SJSA1 (cell line): ENCODE measurements around the gene CD79A. TPM values are rescaled to one million over a fixed set of nuclear protein-coding genes. Genes with fewer than 3 reads are reported as not detected.

Source experiments
- DNase-seq, 2 experiments: peaks; one replicate each; pipeline ENCODE4 v3.0.0-alpha.2; 2015 to 2020; ENCODE audit warnings: low spot score in 2 of 2, low read depth in 1 of 2
- H3K27ac ChIP-seq: fragments of 250-450 bp; sonication (Bioruptor Pico); 2 replicates; pipeline ENCODE4 v1.5.1; 2020; ENCODE audit warnings: mild to moderate bottlenecking, moderate library complexity
- H3K27me3 ChIP-seq: fragments of 250-450 bp; sonication (Bioruptor Pico); replicated peaks from 2 replicates; pipeline ENCODE4 v1.5.1; 2020; ENCODE audit warnings: mild to moderate bottlenecking, moderate library complexity
- H3K36me3 ChIP-seq: fragments of 250-450 bp; sonication (Bioruptor Pico); 2 replicates; pipeline ENCODE4 v1.5.1; 2020; ENCODE audit warnings: mild to moderate bottlenecking
- H3K4me1 ChIP-seq: fragments of 250-450 bp; sonication (Bioruptor Pico); replicated peaks from 2 replicates; pipeline ENCODE4 v1.6.1; 2021; ENCODE audit warnings: mild to moderate bottlenecking
- H3K4me3 ChIP-seq: fragments of 250-450 bp; sonication (Bioruptor Pico); 2 replicates; pipeline ENCODE4 v1.5.1; 2020; ENCODE audit warnings: mild to moderate bottlenecking
- H3K9me3 ChIP-seq: fragments of 250-450 bp; sonication (Bioruptor Pico); replicated peaks from 2 replicates; pipeline ENCODE4 v1.5.1; 2020; ENCODE audit warnings: mild to moderate bottlenecking
- total RNA-seq: library from RNA; depleted of rRNA; stranded (reverse); fragments of >200 nt; shearing (Covaris generic); gene quantifications from 2 replicates; pipeline ENCODE4 v1.2.3, GENCODE V29; 2014

CD79A gene
- total RNA-seq, 1 experiment from 2014 or later = 0.24 TPM

DNA sequence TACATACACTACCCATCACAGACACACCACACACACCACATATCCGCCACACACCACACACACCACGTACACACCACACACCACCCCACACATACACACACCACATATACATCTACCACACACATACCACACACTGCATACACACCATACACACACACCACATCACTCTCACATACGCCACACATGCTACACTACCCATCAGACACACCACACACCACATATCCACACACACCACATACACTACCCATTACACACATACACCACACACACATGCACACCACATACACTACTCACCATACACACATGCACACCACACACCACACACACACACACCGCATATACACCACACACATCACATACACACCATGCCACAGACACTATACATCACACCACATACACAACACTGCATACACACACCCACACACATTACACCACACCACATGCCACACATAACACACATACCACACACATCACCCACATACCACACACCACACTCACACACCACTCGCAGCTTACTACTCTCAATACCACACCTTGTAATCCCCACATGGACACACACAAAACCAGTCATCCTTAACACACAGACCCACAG is 41.7 kb downstream of the CD79A start:
- Histone ChIP-seq H3K9me3 (no peaks in the 10 kb centered on the region), H3K27me3 (peaks cover 53% of the 10 kb centered on the region), H3K4me1 (peaks cover 3% of the 10 kb centered on the region; the same call in 1 of the 2 replicates), H3K36me3 (no peaks in the 10 kb centered on the region), H3K27ac (no peak overlapping the region), H3K4me3 (no peak overlapping the region)
- no peak for DNase-seq

DNA sequence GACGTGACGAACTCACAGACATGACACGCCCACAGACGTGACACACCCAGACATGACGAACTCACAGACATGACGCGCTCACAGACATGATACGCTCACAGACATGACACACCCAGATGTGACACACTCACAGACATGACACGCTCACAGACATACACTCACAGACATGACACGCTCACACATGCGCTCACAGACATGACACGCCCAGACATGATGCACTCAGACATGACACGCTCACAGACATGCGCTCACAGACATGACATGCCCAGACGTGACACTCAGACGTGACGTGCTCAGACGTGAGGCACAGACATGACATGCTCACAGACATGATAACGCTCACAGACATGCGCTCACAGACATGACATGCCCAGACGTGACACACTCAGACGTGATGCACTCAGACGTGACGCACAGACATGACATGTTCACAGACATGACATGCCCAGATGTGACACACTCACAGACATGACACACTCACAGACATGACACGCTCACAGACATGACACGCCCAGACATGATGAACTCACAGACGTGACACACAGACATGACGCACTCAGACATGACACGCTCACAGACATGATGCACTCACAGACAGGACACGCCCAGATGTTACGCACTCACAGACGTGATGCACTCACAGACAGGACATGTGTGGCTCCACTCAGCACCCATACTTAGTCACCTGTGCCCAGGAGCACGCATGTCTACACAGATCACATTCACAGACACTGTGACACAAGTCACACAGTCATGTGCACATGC is 43.1 kb downstream of the CD79A start:
- H3K9me3 ChIP-seq = no peaks in the 10 kb centered on the region
- peaks cover 3% of the 10 kb centered on the region; the same call in 1 of the 2 replicates for H3K4me1 ChIP-seq
- no peak overlapping the region for H3K4me3 ChIP-seq
- no peaks in the 10 kb centered on the region for H3K36me3 ChIP-seq
- no peak for DNase-seq
- H3K27me3 ChIP-seq = peaks cover 50% of the 10 kb centered on the region
- no peak overlapping the region for H3K27ac ChIP-seq

DNA sequence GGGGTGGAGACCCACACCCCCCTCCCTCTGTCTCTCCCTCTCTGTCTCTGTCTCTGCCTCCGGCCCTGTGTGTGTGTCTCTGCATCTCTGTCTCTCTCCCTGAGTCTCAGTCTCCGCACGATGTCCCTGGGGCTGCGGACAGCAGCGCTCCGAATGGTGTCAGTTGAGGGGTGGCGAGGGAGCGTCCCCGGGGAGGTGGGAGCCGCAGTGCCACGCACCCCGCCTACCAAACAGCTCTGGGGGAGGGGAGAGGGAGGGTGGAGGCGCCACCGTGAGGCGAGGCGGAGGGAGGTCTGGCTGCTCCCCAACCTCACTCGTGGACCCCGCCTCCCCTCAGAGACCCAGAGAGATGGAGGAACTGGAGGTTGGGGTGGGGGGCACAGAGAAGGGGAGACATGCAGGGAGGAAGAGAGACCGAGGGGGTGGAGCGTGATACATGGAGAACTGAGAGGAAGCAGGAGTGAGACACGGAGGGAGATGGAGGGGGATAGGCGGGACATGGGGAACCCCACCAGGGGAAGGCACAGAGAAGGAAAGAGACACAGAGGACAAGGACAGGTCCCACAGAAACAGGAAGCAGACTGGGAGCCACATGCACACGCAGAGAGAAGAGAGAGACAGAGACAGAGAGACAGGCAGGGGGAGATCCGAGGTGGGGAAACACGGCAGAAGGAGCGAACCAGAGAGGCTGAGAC is 44.0 kb downstream of the CD79A start:
- Histone ChIP-seq H3K27me3 (peaks cover 44% of the 10 kb centered on the region), H3K36me3 (no peaks in the 10 kb centered on the region), H3K4me1 (no peaks in the 10 kb centered on the region), H3K9me3 (no peaks in the 10 kb centered on the region), H3K4me3 (no peak overlapping the region), H3K27ac (no peak overlapping the region)
- DNase-seq = no peak

DNA sequence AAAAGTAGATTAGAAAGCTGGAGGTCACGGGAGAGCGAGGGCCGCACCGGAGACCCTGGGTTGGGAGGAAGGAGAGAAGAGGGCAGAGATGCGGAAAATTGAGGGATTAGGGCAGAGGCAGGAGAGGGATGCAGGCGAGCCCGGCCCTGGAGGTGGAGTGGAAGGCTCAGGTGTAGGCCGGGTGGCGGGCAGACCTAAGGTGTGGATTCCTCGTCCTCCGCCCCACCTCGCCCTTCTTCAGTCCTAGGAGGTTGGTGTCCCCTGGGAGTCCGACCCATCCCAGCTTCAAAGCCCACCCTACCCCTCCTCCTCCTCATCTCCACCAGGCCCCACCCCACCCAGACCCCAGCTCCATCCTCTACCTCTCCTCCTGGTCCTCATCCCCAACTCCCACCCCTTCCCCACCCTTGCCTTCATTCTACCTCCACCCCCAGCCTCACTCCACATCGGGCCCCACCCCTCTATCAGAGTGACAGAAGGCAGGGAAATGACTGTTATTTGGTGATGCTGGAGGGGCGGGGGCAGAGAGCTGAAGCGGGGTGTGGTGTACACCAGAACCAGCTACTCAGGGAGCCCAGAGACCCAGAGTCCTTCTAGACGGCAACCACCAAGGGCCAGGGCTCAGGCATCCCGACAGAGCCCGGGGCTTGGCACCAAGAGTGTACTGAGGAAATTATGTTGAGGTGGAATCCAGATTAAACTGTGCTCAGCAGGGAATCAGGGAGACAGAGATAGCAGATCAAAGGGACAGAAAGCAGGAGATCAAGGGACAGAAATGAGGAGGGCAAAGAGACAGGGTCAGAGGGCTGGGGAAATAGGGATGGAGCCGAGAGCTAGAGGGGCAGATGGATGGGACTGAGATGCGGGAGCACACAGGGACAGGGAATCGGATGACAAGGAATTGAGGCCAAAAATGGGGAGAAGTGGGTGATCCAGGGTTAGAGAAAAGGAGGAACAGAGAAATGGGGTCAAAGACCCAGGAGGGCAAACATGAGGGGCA is 44.8 kb downstream of the CD79A start:
- Histone ChIP-seq H3K9me3 (no peaks in the 10 kb centered on the region), H3K27me3 (peaks cover 42% of the 10 kb centered on the region), H3K4me3 (no peak overlapping the region)

DNA sequence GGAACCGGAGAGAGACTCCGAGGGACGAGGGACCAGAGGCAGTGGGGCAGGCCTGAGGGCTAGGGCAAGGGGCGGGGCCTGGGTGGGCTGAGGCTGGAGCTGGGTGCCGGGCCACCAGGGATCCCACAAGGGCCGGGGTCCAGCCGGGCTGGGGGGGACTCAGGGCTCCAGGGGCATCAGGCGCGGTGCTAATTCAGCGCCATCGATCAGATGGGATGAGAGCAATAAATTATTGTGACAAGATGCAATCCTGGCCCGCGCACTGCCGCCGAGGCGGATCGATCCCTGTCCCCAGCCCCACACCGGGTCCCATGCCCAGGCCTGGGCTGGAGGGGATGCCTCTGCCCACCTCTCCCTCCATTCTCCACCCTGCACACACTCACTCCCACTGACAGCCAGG is 45.5 kb downstream of the CD79A start:
- H3K27me3 ChIP-seq = peaks cover 46% of the 10 kb centered on the region
- H3K4me1 ChIP-seq = no peaks in the 10 kb centered on the region
- DNase-seq = no peak
- H3K4me3 ChIP-seq = no peak overlapping the region
- no peaks in the 10 kb centered on the region for H3K9me3 ChIP-seq
- no peaks in the 10 kb centered on the region for H3K36me3 ChIP-seq
- no peak overlapping the region for H3K27ac ChIP-seq

More for the DNA sequence above, 44.8 kb downstream of the CD79A start:
- no peaks in the 10 kb centered on the region for H3K4me1 ChIP-seq
- H3K27ac ChIP-seq = no peak overlapping the region
- H3K36me3 ChIP-seq = no peaks in the 10 kb centered on the region
- DNase-seq = no peak

DNA sequence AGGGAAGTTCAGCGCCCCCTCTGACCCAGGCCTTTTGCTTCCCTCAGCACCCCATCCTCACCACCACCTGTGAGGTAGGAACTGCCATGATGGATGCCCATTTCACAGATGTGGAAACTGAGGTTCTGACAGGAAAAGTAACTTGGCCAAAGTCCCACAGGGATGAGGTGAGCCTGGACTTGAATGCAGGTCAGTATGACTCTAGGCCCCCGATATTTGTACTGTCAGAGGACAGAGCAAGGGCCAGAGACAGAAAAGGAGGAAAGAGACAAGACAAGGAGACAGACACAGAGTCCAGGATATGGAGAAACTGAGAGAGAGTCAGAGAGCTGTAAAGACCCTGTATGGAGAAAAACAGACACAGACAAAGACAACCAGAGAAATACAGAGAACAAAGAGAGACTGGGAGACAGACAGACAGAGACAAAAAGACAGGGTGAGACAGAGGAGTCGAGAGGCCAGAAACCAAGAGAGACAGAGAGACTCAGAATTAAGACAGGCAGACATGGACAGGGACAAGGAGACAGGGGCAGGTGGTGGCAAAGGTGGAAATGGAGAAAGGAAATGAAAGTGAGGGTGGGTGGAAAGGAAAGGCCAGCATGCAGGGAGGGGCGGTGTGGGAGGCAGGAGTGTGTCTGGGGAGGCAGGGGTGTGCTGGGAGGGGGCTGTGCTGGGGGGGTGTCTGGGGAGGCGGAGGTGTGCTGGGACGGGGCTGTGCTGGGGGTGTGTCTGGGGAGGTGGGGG is 46.1 kb downstream of the CD79A start:
- Histone ChIP-seq H3K27ac (no peak overlapping the region), H3K36me3 (no peaks in the 10 kb centered on the region), H3K27me3 (peaks cover 49% of the 10 kb centered on the region), H3K4me1 (no peaks in the 10 kb centered on the region), H3K4me3 (no peak overlapping the region), H3K9me3 (no peaks in the 10 kb centered on the region)
- DNase-seq = no peak

DNA sequence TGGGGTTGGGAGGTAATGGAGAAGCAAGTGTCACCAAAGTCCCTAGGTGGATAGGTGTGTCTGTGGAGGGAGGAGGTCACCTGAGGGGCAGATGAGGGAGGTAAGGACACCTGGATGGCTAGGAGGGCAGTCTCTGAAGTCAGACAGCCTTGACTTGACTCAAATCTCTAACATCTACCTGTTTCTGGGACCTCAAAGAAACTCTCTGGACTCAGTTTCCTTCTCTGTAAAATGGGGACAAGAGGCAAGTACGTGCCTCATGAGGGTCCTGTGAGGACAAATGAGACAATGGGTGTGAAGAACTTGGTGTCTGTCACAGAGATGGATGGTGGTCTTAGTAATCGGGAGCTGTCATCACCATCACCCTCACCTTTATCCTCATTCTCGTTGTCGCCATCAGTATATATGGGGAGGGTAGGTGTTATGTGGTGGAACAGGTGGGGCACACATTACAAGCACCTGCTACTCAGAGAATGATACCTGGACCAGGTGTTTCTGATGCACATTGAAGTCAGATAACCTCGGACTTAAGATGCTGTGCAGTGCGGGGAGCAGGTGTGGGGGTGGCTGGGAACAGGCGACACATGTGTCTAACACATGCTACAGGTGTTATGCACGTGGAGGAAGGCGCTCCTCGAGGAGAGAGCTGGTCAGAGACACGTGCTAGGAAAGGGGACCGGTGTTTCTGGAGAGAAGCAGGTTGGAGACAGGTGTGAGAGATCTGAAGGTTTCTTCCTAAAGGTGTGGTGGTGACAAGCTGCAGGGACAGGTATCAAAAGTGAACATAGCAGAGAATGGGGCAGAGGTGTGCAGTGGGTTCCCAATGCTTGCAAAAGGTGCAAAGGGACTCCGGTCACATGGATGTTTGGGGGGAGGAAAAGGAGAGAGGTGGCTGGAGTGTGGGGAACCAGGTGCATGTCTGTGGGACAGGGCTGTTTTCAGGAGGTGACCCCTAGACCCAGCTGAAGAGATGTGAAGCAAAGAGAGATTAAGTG is 47.4 kb downstream of the CD79A start:
- no peak for DNase-seq
- no peaks in the 10 kb centered on the region for H3K4me1 ChIP-seq
- no peaks in the 10 kb centered on the region for H3K9me3 ChIP-seq
- H3K27ac ChIP-seq = no peak overlapping the region
- H3K36me3 ChIP-seq = no peaks in the 10 kb centered on the region
- H3K4me3 ChIP-seq = no peak overlapping the region
- peaks cover 60% of the 10 kb centered on the region for H3K27me3 ChIP-seq

DNA sequence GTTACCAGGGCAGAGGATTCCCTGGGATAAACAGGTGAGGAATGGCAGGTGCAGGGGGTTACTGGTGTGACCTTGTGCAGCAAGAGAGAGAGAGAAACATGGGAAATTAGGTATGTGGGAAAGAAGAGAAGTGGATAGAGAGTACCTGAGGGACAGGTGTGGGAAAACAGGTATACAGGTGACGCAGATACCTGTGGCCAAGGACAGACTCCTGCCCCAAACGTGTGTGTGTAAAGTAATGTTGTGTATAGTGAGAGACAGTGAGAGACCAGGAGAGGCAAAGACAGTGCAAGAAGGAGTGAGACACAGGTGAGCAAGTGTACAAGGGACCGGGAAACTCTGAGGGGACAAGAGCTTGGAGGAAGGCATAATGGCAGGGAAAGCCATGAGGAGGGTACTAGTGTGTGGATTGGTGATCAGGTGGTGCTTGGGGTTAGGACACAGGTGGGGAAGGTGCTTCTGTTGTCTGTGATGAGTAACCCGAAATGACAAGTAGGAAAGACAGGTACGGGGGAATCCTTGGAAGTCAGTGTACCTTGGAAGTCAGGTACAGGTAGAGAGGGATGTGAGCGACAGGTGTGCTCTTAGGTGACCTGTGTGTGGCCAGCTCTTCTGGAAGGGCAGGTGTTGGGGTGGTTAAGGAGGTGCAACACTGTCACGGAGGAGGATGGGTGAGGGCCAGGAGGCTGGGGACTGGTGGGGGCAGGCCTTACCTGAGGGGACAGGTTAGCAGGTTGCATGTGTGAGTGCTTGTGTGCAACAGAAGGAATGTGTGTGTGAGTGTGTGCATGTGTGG is 48.3 kb downstream of the CD79A start:
- Histone ChIP-seq H3K9me3 (no peaks in the 10 kb centered on the region), H3K4me3 (no peak overlapping the region), H3K36me3 (no peaks in the 10 kb centered on the region), H3K4me1 (no peaks in the 10 kb centered on the region), H3K27ac (no peak overlapping the region), H3K27me3 (peaks cover 69% of the 10 kb centered on the region)
- no peak for DNase-seq

DNA sequence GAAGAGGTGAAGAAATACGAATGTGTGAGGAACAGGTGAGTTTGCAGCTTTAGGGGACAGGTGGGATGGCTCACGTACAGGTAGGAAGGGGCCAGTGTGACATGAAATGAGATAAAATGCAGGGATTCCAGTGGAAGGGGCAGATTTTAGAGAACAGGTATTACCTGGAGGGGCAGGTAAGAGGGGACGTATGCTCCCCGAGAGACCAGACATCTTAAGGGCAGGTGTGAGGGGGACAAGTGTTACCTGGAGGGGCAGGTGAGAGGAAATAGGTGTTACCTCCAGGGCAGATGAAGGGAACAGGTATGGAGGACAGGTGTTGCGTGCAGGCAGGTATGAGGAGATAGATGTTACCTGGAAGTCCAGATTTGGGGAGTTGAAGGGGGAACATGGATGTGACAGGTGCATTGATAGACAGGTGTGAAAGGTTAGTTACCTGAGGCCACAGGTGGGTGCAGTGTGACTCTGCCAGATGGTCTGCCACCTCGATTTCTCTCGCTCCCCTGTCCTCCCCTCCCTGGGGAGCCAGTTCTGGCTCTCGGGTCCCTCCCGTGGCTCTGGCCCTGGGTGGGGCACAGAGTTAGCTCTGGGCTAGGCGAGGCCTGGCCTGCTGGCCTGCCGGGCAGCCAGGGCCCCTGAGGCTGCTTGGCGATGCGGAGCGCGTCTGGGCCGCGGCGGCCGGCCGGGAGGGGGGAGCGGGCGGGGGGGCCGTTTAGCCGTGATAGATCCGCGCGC is 49.1 kb downstream of the CD79A start:
- Histone ChIP-seq H3K27me3 (peaks cover 69% of the 10 kb centered on the region), H3K4me3 (no peak overlapping the region), H3K4me1 (no peaks in the 10 kb centered on the region), H3K36me3 (no peaks in the 10 kb centered on the region), H3K27ac (no peak overlapping the region), H3K9me3 (no peaks in the 10 kb centered on the region)
- DNase-seq = no peak

DNA sequence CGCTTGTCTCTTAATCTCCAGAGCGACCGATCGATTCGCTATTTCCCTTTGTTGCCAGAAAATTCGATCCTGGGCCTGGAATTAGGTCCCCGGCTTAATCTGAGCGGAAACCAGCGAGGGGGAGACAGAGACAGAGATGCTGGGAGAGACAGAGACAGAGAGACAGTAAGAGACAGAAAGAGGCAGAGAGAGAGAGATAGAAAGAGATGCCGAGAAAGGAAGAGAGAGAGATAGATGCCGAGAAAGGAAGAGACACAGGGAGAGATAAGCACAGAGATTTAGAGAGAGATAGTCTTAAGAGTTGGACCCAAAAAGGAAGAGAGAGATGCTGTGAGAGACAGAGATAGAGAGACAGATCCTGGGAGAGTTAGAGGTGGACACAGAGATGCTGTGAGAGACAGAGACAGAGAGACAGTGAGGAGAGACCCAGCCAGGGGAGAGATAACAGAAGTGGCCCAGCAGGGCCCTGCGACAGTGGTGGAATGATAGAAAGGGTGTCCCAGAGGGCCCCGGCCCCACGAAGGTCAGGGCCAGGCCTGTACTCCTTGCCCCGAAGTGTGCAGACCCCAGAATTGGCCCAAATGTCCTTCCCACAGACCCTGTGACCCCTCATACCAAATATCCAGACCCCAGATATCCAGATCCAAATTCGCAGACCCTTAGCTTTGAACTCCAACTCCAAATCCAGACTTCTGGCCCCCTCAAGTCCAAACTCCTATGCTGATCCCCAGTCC is 49.9 kb downstream of the CD79A start:
- H3K27me3 ChIP-seq = peaks cover 72% of the 10 kb centered on the region
- DNase-seq = no peak
- H3K9me3 ChIP-seq = no peaks in the 10 kb centered on the region
- H3K36me3 ChIP-seq = no peaks in the 10 kb centered on the region
- no peak overlapping the region for H3K27ac ChIP-seq
- no peak overlapping the region for H3K4me3 ChIP-seq
- no peaks in the 10 kb centered on the region for H3K4me1 ChIP-seq
